KMS-11 (cell line): Measurements from ENCODE around the gene RILP.

ENCODE experiments used
- H2AFZ ChIP-seq: fragments of 200-600 bp; sonication (generic); 2 replicates; pipeline ENCODE4 v1.6.1; 2016; ENCODE audit warnings: antibody characterized with exemption, mixed run types, low read depth
- H3K27ac ChIP-seq: fragments of 200-600 bp; sonication (generic); 2 replicates; pipeline ENCODE4 v1.6.1; 2016; ENCODE audit warnings: mild to moderate bottlenecking, mixed run types
- H3K27me3 ChIP-seq: fragments of 200-600 bp; sonication (generic); 2 replicates; pipeline ENCODE4 v1.6.1; 2017; ENCODE audit warnings: mild to moderate bottlenecking, low read depth, mixed run types, moderate library complexity; ENCODE audit not compliant: insufficient read depth
- H3K36me3 ChIP-seq: fragments of 200-600 bp; sonication (generic); 2 replicates; pipeline ENCODE4 v1.6.1; 2017; ENCODE audit warnings: mild to moderate bottlenecking, mixed run types; ENCODE audit not compliant: insufficient read depth
- H3K4me1 ChIP-seq: fragments of 200-600 bp; sonication (generic); 2 replicates; pipeline ENCODE4 v1.6.1; 2016; ENCODE audit warnings: mild to moderate bottlenecking, low read depth, mixed run types; ENCODE audit not compliant: poor library complexity, severe bottlenecking
- H3K4me2 ChIP-seq: fragments of 200-600 bp; sonication (generic); 2 replicates; pipeline ENCODE4 v1.7.0; 2016; ENCODE audit warnings: mild to moderate bottlenecking, mixed run types
- H3K4me3 ChIP-seq: fragments of 200-600 bp; sonication (generic); IDR thresholded peaks from 2 replicates; pipeline ENCODE4 v1.6.1; 2017; ENCODE audit warnings: low read depth, low read length, mixed read lengths; ENCODE audit not compliant: insufficient read depth
- H3K79me2 ChIP-seq: fragments of 200-600 bp; sonication (generic); 2 replicates; pipeline ENCODE4 v1.6.1; 2016; ENCODE audit warnings: low read depth, mixed run types; ENCODE audit not compliant: insufficient read depth
- H3K9ac ChIP-seq: fragments of 200-600 bp; sonication (generic); 2 replicates; pipeline ENCODE4 v1.6.1; 2016; ENCODE audit warnings: mild to moderate bottlenecking, mixed run types
- H4K20me1 ChIP-seq: fragments of 200-600 bp; sonication (generic); 2 replicates; pipeline ENCODE4 v1.6.1; 2016; ENCODE audit warnings: mild to moderate bottlenecking, mixed run types; ENCODE audit not compliant: insufficient read depth
- TF ChIP-seq, protein P1 (sequence below): fragments of 200-600 bp; sonication (generic); conservative IDR thresholded peaks from 2 replicates; pipeline ENCODE4 v1.6.1; 2017; ENCODE audit warnings: low read depth, mild to moderate bottlenecking, antibody characterized with exemption, low read length, moderate library complexity, mixed read lengths

Gene RILP

DNA sequence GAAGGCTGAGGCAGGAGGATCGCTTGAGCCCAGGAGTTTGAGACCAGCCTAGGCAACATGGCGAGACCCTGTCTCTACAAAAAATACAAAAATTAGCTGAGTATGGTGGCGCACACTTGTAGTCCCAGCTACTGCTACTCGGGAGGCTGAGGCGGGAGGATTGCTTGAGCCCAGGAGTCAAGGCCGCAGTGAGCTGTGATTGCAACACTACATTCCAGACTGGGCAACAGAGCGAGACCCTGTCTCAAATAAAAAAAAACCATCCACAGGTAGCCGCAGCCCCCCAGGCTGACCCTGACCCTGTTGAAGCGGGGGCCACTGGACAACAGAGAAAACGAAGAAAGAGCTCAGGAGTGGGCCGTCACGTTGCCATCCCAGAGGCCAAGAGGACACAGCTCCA, 25.0 kb downstream of the RILP start:
- no peak overlapping the region for H3K9ac ChIP-seq
- H3K4me3 ChIP-seq = no peak overlapping the region
- H2AFZ ChIP-seq = no peak overlapping the region
- no peaks in the 10 kb centered on the region for H3K4me1 ChIP-seq
- no peaks in the 10 kb centered on the region for H4K20me1 ChIP-seq
- TF ChIP-seq, protein P1, sequence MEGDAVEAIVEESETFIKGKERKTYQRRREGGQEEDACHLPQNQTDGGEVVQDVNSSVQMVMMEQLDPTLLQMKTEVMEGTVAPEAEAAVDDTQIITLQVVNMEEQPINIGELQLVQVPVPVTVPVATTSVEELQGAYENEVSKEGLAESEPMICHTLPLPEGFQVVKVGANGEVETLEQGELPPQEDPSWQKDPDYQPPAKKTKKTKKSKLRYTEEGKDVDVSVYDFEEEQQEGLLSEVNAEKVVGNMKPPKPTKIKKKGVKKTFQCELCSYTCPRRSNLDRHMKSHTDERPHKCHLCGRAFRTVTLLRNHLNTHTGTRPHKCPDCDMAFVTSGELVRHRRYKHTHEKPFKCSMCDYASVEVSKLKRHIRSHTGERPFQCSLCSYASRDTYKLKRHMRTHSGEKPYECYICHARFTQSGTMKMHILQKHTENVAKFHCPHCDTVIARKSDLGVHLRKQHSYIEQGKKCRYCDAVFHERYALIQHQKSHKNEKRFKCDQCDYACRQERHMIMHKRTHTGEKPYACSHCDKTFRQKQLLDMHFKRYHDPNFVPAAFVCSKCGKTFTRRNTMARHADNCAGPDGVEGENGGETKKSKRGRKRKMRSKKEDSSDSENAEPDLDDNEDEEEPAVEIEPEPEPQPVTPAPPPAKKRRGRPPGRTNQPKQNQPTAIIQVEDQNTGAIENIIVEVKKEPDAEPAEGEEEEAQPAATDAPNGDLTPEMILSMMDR = no peak
- H3K4me2 ChIP-seq = no peak overlapping the region
- no peaks in the 10 kb centered on the region for H3K36me3 ChIP-seq
- no peaks in the 10 kb centered on the region for H3K79me2 ChIP-seq
- no peaks in the 10 kb centered on the region for H3K27me3 ChIP-seq
- H3K27ac ChIP-seq = no peak overlapping the region

DNA sequence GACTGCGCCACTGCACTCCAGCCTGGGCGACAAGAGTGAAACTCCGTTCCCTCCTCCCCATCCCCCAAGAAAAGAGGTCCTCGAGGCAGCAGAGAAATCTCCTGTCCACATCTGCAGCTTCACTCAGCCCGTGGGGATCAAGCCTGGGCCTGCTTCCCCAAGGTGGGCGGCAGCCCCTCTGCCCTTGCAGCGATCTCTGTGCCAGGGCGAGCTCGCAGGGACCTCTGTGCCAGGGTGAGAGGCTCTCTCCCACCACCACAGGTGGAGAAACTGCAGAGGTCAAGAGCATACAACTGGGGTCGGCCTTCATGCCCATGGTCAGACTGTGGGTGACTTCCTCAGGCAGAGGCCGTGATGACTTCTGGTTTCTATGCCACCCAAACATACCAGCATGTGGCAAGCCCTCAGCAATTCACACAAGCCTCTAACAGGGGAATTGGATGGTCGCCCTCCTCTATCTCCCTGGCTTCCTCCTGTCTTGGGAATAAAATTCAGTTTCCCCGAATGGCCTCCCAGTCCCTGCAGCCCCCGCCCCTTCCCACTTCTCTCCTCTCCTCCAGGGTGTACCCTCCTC, 26.5 kb downstream of the RILP start:
- H3K79me2 ChIP-seq = no peaks in the 10 kb centered on the region
- H4K20me1 ChIP-seq = no peaks in the 10 kb centered on the region
- H3K4me2 ChIP-seq = no peak overlapping the region
- TF ChIP-seq, protein P1 = no peak
- no peak overlapping the region for H3K9ac ChIP-seq
- H3K4me1 ChIP-seq = no peaks in the 10 kb centered on the region
- H3K27ac ChIP-seq = no peak overlapping the region
- H3K36me3 ChIP-seq = no peaks in the 10 kb centered on the region
- H3K4me3 ChIP-seq = no peak overlapping the region
- H3K27me3 ChIP-seq = no peaks in the 10 kb centered on the region
- no peak overlapping the region for H2AFZ ChIP-seq

DNA sequence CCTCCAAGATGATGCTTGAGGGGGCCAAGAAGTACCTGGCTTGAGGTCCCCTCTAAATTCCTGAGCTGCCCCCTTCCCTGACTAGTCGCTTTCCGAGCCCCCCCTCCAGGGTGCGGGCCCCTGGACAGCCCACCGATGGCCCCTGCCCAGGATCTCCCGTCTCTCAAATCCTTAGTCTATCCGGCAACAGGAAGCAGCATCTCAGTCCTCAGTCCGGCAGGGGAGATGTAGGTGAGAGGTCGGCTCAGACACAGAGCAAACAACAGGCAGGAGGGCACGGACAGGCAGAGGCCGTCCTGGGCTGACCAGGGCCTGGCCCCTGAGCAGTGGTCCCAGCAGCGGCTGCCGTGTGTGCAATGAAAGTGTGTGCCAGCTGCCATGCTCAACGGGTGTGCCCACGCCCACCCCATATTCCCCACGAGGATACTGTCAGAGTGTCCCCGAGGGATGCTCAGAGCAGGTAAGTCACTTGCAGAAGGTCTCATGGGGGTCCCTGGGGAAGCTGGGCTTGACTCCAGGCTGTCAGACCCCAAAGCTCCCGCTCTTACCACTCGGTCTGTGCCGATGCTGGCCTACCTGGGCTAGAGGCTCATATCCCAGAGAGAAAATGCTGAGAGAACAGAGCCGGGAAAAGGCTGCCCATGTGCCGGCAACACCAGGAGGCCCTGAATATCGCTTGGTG, 28.3 kb downstream of the RILP start:
- H3K4me2 ChIP-seq = no peak overlapping the region
- TF ChIP-seq, protein P1 = no peak
- H3K4me1 ChIP-seq = no peaks in the 10 kb centered on the region
- no peaks in the 10 kb centered on the region for H4K20me1 ChIP-seq
- no peak overlapping the region for H3K4me3 ChIP-seq
- H3K79me2 ChIP-seq = no peaks in the 10 kb centered on the region
- H3K36me3 ChIP-seq = no peaks in the 10 kb centered on the region
- no peaks in the 10 kb centered on the region for H3K27me3 ChIP-seq
- no peak overlapping the region for H2AFZ ChIP-seq
- no peak overlapping the region for H3K9ac ChIP-seq
- no peak overlapping the region for H3K27ac ChIP-seq

DNA sequence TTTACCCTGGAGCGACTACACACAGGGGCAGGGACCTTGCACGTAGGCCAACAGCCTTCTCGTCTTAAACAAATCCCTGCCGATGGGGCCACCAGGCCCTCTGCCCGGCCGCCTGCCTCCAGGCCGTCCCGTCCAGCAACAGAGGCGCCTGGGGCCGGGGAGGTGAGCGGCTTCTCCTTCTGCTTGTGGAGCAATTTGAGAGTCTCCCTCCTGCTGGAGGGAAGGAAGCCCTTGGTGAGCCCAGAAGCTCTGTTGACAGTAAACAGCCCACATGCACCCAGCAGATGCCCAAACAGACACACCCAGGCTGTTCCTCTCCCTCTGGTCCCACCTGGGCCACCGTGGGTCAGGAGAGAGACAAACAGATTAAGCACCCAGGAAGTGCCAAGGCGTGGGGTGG, 29.2 kb downstream of the RILP start:
- H3K9ac ChIP-seq = no peak overlapping the region
- H3K4me2 ChIP-seq = no peak overlapping the region
- H3K4me3 ChIP-seq = no peak overlapping the region
- H3K79me2 ChIP-seq = no peaks in the 10 kb centered on the region
- H2AFZ ChIP-seq = no peak overlapping the region
- no peaks in the 10 kb centered on the region for H3K36me3 ChIP-seq
- no peaks in the 10 kb centered on the region for H4K20me1 ChIP-seq
- TF ChIP-seq, protein P1 = no peak
- no peaks in the 10 kb centered on the region for H3K4me1 ChIP-seq
- H3K27ac ChIP-seq = no peak overlapping the region
- no peaks in the 10 kb centered on the region for H3K27me3 ChIP-seq
